ENCODE measurements around the gene TOPBP1.
"Not testable (repeated sequence)": the region's sequence is repeated elsewhere in the genome, so short reads cannot be mapped to it uniquely, and the experiment has no call there.

Gene TOPBP1

GRCh38 chr3:133572158-133573053 is 89.3 kb downstream of the TOPBP1 start:
- no peak for DNase-seq (ENCODE audit: low read depth in 3 of 3, low spot score in 1 of 3)

GRCh38 chr3:133570937-133571320 is 90.8 kb downstream of the TOPBP1 start:
- no peak for DNase-seq (ENCODE audit: low read depth in 3 of 3, low spot score in 1 of 3)

DNA sequence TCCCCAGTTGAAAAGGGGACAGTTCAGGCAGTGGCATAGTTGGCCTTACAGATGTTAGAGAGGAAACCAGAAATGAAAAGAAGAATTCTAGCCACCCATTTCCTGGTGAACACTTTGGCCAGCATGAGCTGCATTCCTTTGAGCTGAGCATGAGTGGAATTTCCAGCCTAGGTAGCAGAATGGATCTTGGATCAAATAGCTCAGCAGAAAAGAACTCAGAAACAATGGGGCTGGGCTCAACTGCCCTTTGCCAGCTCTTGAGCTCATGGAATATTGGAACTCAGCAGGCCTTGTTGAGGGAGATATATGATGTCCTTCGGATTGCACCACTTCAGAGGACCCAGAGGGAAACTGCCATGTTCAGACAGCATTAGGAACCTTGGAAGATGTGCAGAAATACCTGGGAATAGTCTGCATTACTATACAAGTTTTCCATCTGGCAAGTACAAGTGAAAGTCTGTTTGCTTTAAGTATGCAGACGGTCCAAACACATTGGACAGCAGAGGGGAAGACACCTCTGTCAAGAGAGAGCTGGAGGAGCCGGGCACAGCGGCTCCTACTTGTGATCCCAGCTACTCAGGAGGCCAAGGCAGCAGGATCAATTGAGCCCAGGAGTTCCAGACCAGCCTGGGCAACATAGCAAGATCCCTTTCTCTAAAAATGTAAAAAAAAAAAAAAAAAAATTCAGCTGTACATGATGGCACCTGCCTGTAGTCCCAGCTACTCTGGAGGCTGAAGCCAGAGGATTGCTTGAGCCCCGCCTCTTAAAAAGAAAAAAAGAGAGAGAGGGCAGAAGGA is 91.4 kb downstream of the TOPBP1 start:
- DNase-seq (ENCODE audit: low read depth in 3 of 3, low spot score in 1 of 3): no peak

GRCh38 chr3:133568294-133569014 is 93.3 kb downstream of the TOPBP1 start:
- DNase-seq (ENCODE audit: low read depth in 3 of 3, low spot score in 1 of 3): no peak

- no peak for DNase-seq (ENCODE audit: low read depth in 3 of 3, low spot score in 1 of 3)
Measured at GRCh38 chr3:133563816-133564215, 97.9 kb downstream of the TOPBP1 start.

GRCh38 chr3:133563186-133563591 is 98.6 kb downstream of the TOPBP1 start:
- no peak for DNase-seq (ENCODE audit: low read depth in 3 of 3, low spot score in 1 of 3)

DNA sequence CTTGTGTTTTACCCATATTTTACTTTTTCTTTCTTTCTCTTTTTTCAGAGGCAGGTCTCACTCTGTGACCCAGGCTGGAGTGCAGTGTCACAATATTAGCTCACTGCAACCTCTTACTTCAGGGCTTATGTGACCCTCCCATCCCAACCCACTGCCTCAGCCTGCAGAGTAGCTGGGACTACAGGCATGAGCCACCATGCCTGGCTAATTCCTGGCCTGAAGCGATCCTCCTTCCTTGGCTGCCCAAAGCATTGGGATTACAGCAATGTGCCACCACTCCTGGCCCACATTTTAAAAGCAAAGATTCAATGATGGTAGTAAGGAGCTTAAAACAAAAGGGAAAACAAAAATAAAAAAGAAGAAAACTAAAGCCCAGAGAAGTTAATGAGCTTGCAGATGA is 99.4 kb downstream of the TOPBP1 start:
- no peak for DNase-seq (ENCODE audit: low read depth in 3 of 3, low spot score in 1 of 3)

DNA sequence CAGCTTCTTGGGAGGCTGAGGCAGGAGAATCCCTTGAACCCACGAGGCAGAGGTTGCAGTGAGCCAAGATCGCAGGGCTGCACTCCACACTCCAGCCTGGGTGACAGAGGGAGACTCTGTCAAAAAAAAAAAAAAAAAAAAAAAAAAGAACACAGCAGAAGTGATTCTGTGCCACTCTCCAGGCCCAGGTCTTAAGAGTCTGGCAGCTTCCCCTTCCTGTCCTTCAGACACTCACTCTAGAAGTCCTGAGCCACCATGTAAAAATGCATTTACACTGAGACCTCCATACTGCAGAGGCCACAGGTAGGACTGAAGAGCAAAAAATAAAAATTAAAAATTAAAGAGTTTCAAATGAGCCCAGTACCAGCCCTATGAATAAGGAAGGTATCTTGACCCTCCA is 100.1 kb downstream of the TOPBP1 start:
- no peak for DNase-seq (ENCODE audit: low read depth in 3 of 3, low spot score in 1 of 3)

GRCh38 chr3:133551589-133551988 is 110.2 kb downstream of the TOPBP1 start:
- not testable (repeated sequence) for DNase-seq (ENCODE audit: low read depth in 3 of 3, low spot score in 1 of 3)

Data from stimulated activated CD4-positive, alpha-beta T cell treated with anti-CD3 and anti-CD28 coated beads, TNF-alpha, amount 100 ng/mL, for 1 hour (primary cell).